Transverse colon (tissue), 4 donors: ENCODE data around the gene CADM1.

Experiments used
- POLR2AphosphoS5 ChIP-seq, 3 donors: sonication (generic); formaldehyde crosslinking; IDR thresholded peaks; one replicate each; pipeline ENCODE4 v1.6.1; 2016; ENCODE audit warnings: antibody characterized with exemption in 3 of 3
- TF ChIP-seq, protein P1 (sequence below), 5 experiments: fragments of 200-600 bp in 3 of 5; fragments of 450-650 bp in 2 of 5; sonication (generic) in 3 of 5; IDR thresholded peaks; 1 replicate in 2 of 5; 2 replicates in 3 of 5; pipeline ENCODE4 v1.5.1; 2016 to 2017; ENCODE audit warnings: antibody characterized with exemption in 5 of 5, inconsistent platforms in 3 of 5, mild to moderate bottlenecking in 2 of 5, moderate library complexity in 1 of 5

DNA sequence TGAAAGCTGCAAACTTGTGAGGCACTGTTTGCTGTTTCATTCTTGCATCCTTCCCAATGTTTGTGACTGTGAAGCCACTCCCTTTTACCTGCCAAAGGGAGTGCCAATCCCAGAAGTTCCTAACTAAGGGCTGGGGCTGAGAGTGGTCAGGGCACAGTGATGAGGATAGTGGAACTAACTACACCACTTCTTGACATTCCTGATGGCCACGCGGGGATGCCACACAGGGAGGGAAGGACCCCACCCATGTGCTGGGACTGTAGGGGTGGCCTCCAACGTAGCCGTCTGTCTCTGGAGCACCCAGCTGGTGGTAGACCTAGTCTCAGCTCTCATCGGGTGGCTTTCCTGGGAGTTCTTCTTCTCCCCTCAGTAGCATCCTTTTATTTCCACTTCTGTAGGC, 335.5 kb downstream of the CADM1 start:
- TF ChIP-seq, protein P1, sequence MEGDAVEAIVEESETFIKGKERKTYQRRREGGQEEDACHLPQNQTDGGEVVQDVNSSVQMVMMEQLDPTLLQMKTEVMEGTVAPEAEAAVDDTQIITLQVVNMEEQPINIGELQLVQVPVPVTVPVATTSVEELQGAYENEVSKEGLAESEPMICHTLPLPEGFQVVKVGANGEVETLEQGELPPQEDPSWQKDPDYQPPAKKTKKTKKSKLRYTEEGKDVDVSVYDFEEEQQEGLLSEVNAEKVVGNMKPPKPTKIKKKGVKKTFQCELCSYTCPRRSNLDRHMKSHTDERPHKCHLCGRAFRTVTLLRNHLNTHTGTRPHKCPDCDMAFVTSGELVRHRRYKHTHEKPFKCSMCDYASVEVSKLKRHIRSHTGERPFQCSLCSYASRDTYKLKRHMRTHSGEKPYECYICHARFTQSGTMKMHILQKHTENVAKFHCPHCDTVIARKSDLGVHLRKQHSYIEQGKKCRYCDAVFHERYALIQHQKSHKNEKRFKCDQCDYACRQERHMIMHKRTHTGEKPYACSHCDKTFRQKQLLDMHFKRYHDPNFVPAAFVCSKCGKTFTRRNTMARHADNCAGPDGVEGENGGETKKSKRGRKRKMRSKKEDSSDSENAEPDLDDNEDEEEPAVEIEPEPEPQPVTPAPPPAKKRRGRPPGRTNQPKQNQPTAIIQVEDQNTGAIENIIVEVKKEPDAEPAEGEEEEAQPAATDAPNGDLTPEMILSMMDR (IDR thresholded peaks at IDR 0.05), result no peak
- no peak for TF ChIP-seq POLR2AphosphoS5 (IDR thresholded peaks at IDR 0.05)
